GM12865 (cell line): ENCODE results near the gene IRF2.

ENCODE experiments used
- DNase-seq: peaks from one replicate; pipeline ENCODE4 v3.0.0; 2010; ENCODE audit warnings: low read depth
- H3K4me3 ChIP-seq: 2 replicates; pipeline ENCODE4 v1.5.1; 2011; ENCODE audit warnings: mild to moderate bottlenecking, low read depth, low read length, control low read depth
- CTCF ChIP-seq: IDR thresholded peaks from 2 replicates; pipeline ENCODE4 v1.5.1; 2011; ENCODE audit warnings: low read length, control low read depth, low read depth, inconsistent platforms; ENCODE audit not compliant: insufficient read depth; ENCODE audit errors: missing control alignments

Gene IRF2

GRCh38 chr4:184415071-184415470, 59.3 kb downstream of the IRF2 start:
- no peak for TF ChIP-seq CTCF
- no peak overlapping the region for H3K4me3 ChIP-seq
- peak; percentile 24 for DNase-seq

GRCh38 chr4:184413261-184414046, 60.9 kb downstream of the IRF2 start:
- no peak for TF ChIP-seq CTCF
- no peak overlapping the region for H3K4me3 ChIP-seq

GRCh38 chr4:184410748-184411147, 63.6 kb downstream of the IRF2 start:
- DNase-seq = no peak
- H3K4me3 ChIP-seq = no peak overlapping the region
- no peak for TF ChIP-seq CTCF

More at GRCh38 chr4:184413261-184414046, 60.9 kb downstream of the IRF2 start:
- no peak for DNase-seq

GRCh38 chr4:184409911-184410692, 64.2 kb downstream of the IRF2 start:
- DNase-seq = peak; percentile 80
- no peak overlapping the region for H3K4me3 ChIP-seq

GRCh38 chr4:184409502-184409901, 64.8 kb downstream of the IRF2 start:
- H3K4me3 ChIP-seq = no peak overlapping the region
- no peak for TF ChIP-seq CTCF
- DNase-seq = no peak

More at GRCh38 chr4:184409911-184410692, 64.2 kb downstream of the IRF2 start:
- TF ChIP-seq CTCF = no peak

GRCh38 chr4:184408684-184409081, 65.7 kb downstream of the IRF2 start:
- no peak for DNase-seq
- H3K4me3 ChIP-seq = no peak overlapping the region
- TF ChIP-seq CTCF = no peak
